GM18868 (cell line): ENCODE data around the gene ACE.

Source experiments
- ATAC-seq: cut with Tn5 transposase; IDR thresholded peaks from one replicate; pipeline ENCODE4 v1.9.1; 2021; ENCODE audit warnings: mild to moderate bottlenecking, moderate library complexity; ENCODE audit not compliant: unreplicated experiment

ACE gene

DNA sequence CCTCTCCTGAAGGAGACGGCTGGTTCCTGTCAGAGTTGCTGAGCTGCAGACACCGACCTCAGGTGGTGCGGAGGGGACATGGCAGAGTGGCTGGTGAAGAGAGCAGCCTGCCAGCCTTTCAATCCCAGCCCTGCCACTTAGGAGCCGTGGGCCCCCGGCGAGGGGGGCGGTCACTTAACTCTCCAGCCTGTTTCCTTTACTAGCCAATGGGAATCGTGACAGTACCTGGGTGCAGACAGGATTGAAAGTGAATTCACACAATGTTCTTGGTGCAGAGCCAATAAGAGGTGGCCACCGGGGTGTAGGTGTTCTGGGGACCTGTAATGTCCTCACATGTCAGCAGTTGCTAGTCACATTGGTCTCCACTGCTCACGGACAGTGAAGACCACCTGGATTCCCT, 13.5 kb downstream of the ACE start:
- no peak for ATAC-seq

DNA sequence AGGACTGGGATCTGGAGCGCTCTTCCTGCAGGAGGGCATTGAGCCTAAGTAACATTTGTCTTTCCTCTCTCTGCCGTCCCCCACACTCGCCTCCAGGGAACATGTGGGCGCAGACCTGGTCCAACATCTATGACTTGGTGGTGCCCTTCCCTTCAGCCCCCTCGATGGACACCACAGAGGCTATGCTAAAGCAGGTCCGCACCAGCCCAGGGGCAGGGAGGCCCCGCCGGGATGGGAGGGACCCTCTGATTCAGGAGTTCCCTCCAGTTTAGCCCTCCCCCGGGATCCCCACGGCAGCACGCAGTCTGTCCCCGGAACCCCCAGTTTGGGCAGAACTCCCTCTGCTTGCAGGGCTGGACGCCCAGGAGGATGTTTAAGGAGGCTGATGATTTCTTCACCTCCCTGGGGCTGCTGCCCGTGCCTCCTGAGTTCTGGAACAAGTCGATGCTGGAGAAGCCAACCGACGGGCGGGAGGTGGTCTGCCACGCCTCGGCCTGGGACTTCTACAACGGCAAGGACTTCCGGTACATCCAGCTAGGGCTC, 14.1 kb downstream of the ACE start:
- no peak for ATAC-seq

DNA sequence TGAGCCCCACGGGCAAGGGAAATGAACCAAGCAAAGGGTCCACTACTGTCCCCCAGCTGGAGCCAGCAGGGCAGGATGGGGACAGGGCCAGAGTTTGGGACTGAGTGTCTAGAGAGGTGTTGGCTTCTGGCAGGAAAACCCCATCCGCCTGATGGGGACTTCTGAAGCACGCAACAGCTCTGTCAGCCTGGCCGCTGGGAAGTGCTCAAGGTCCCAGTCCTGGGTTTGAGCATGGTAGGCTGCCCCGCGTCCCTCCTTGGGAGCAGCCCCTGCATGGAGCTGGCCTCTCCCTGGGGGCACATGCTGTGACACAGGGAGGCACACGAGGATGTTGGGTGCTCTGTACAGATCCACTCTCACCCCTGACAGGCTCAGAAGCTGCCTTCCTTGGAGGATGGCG, 14.6 kb downstream of the ACE start:
- ATAC-seq: no peak

DNA sequence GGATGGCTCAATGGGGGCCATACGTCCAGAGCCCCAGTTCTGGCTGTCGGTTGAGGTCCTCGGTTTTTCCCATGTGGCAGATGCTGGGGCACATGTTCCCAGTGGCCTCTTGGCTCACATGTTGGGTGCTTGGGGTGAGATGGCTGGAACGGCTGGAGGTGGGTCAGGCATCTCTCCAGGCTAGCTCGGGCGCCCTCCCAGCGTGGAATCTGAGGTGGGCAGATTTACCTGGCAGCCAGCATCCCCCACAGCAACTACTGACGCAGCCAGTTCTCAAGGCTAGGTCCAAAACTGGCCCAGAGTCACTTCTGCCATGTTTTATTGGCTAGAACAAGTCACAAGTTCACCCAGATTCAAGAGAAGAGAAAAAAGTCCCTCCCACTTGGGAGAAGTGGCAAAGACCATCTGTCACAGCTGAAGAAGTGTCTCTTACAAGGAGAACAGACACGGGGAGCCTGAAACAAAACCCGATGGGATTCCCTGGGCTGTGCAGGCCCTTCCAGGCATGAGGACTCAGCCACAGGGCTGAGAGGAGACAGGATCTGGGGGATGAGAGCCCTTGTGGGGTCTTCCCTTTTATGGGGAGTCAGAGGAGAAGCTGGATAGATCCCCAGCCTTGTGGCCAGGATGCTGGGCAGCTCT, 15.2 kb downstream of the ACE start:
- no peak for ATAC-seq

DNA sequence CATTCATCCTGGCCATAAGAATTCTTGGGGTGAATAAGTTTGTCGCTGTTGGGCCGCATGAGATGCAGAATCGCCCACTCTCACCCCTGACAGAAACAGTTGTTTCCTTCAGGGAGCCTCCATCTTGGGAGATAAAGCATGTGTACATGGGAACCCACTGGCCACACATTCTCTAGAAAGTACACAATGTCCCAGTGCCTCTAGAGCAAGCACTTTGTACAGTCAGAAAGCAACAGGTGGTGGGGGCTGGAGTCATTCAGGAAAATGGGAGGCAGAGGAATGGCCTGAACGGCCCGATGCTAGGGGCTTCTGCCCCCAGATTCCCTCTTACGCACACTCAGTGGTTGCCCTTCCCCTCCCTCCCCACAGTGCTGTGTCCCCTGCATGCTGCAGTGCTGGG, 16.1 kb downstream of the ACE start:
- ATAC-seq: no peak

DNA sequence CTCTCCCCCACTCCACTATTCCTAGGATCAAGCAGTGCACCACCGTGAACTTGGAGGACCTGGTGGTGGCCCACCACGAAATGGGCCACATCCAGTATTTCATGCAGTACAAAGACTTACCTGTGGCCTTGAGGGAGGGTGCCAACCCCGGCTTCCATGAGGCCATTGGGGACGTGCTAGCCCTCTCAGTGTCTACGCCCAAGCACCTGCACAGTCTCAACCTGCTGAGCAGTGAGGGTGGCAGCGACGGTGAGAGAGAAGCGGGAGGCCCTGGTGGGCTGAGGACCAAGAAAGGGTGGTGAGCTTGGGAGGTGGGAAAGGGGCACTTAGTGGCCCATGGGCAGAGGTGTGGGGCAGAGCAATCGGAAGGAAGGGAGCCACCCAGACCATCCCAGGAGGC, 16.6 kb downstream of the ACE start:
- no peak for ATAC-seq

DNA sequence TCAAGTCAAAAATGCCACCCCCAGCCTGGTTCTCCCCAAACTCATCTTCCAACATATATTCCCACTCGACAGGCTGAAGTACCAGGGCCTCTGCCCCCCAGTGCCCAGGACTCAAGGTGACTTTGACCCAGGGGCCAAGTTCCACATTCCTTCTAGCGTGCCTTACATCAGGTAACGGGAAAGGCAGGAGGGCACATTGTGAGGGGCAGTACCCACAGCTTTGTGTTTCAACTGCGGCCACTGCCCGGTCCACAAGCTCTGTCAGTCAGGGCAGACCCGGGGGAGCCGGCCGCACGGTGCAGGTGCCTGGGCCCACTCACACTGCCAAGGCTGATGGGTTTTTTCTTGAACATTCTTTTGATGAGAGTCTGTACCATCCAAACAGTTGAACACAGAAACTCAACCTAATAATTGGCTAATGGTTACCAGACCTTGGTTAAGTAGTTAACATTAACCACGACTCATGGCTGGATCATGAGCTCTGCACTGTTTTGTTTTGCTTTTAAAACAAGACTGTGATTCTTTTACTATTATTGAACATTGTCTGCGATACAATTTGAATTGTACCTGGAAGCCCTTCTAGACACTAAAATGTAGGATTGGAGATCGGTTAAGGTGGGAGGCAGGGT, 17.6 kb downstream of the ACE start:
- ATAC-seq: no peak

DNA sequence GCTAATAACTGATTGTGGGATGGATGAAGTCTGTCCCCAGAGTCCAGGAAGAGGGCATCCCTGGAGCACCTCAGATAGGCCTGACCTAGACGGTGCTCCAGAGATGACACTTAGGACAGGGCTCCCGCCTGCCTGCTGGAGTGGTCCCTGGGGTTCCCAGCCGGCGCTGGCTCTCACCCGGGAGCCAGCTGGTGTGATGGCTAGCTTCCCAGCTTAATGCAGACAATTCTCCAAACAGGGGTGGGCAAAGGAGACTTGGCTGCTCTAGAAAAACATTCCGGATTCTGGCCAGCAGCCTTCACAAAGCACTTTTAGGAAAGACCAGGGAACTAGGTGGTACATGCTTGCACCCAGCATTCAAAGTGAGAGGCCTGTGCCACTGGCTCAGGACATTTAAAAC, 18.6 kb downstream of the ACE start:
- no peak for ATAC-seq

DNA sequence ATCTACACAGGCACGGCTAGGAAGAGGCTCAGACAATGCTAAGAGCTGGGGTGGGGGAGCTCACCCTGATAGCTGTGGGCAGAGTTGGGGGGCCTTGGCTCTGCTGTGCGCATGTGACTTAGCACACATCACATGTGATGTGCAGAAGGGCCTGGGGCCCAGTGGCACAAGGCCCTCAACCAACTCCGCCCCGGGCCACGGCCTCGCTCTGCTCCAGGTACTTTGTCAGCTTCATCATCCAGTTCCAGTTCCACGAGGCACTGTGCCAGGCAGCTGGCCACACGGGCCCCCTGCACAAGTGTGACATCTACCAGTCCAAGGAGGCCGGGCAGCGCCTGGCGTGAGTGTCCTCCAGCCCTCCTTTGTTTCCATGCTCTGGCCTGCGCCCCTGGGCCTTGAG, 19.3 kb downstream of the ACE start:
- ATAC-seq: no peak

DNA sequence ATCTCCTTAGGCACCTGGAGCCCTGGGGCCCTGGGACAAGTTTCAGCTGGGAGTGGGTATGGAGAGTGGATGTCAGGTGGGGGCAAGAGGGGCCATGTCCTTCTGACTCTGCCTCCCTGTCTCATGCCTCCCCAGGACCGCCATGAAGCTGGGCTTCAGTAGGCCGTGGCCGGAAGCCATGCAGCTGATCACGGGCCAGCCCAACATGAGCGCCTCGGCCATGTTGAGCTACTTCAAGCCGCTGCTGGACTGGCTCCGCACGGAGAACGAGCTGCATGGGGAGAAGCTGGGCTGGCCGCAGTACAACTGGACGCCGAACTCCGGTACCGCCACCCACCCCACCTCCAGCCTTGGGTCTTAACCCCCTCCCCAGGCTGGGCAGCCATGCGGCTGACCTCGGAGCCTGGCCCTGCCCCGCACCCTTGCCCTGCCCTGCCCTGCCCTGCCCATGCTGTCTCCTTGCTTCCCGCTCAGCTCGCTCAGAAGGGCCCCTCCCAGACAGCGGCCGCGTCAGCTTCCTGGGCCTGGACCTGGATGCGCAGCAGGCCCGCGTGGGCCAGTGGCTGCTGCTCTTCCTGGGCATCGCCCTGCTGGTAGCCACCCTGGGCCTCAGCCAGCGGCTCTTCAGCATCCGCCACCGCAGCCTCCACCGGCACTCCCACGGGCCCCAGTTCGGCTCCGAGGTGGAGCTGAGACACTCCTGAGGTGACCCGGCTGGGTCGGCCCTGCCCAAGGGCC, 20.0 kb downstream of the ACE start:
- no peak for ATAC-seq

DNA sequence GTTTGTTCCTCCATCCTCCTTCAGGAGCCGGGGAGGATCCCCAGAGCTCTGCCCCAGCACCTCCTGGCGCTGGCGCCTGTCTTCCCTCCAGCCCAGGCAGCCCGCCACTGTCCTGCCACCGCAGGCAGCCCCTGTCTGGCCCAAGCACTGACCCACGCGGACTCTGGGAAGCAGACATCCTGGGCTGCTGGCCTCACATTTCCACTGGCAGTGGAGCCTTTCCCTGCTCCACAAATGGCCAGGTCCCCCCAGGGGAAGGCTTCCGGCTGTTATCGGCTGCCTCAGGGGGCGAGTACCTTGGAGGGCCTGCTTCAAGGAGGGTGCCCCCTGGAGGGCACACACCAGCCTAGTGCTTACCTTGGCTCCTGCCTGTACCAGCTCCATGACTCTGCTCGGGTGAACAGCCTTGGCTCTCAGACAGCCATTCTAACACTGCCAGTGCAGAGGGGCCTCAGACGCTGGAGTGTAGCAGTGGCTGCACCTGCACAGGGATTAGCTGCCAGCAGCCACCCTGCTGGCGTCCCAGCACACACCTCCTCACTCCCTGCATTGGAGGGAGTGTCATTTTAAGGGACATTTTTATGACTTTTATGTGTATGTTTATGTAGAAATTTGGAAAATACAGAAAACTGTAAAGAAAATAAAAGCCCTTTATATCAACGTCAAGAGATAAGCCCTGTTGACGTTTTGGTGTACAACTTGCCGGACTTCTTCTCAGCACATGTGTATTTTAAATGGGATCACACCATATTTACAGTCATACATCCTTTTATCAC, 21.0 kb downstream of the ACE start:
- no peak for ATAC-seq

DNA sequence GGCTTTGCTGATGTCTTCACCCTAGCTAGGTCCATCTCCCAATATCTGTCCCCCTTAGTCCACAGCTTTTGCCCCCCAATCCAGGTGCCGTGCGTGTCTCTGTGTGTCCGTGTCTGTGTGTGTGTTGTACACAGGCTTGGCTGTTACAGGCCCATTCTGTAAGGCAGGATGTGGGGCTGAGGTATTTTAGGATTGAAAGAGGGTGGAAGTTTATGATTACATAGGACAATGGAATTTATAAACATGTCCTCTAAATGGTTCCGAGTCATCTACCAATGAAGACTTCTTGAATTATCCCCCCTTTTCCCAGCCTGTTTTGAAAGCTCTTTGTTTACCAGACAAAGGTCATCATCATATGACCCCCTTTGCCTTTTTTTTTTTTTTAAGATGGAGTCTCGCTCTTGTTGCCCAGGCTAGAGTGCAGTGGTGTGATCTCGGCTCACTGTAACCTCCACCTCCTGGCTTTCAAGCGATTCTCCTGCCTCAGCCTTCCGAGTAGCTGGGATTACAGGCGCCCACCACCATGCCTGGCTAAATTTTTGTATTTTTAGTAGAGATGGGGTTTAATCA, 21.9 kb downstream of the ACE start:
- ATAC-seq: no peak

DNA sequence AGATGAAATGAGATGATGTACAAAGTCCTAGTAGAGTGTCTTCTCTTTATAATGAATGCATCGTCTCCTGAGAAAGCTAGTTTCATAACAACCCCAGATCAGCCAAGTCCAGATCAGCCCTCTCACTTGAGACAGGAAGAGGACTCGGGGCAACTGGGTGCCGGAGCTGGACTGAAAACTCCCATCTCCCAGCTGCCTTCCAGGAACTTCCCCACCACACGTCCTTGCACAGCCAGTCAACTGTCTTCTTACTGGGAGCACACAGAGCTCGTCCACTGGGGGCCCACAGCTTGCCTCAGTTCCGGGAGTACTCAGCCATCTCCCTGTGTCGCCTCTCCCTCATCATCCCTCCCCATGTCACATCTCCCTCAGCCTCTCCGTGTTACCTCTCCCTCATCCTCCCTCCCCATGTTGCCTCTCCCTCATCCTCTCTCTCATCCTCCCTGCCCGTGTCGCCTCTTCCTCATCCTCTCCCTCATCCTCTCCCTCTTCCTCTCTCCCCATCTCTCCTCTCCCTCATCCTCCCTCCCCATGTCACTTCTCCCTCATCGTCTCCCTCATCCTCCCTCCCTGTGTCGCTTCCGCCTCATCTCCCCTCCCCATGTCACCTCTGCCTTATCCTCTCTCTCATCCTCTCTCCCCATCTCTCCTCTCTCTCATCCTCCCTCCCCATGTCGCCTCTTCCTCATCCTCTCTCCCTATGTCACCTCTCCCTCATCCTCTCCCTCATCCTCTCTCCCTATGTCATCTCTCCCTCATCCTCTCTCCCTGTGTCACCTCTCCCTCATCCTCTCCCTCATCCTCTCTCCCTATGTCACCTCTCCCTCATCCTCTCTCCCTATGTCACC, 23.9 kb downstream of the ACE start:
- no peak for ATAC-seq

DNA sequence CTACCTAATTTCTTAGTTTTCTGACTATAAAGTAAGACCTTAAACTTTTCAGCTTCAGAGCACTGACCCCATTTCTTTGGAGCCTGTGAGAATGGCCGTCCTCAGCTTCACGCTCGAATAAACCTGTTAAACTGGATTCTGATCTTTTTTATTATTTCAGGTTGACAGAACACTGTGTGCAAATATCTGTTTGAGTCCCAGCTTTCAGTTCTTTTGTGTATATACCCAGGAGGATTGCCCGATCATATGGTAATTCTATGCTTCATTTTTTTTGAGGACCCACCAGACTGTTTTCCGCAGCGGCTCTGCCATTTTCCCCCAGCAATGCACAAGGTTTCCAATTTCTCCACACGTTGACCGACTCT, 26.5 kb downstream of the ACE start:
- no peak for ATAC-seq

DNA sequence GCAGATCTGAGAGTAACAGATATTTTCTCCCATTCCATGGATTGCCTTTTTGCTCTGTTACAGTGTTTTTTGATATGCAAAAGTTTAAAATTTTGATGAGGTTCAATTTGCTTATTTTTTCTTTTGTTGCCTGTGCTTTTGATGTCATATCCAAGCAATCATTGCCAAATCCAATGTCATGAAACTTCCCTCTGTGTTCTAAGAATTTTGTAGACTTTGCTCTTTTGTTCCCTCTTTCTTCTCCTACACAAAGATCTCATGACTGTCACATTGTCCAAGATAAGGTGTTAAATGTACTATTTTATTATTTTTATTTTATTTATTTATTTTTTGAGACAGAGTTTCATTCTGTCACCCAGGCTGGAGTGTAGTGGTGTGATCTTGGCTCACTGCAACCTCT, 27.4 kb downstream of the ACE start:
- no peak for ATAC-seq

DNA sequence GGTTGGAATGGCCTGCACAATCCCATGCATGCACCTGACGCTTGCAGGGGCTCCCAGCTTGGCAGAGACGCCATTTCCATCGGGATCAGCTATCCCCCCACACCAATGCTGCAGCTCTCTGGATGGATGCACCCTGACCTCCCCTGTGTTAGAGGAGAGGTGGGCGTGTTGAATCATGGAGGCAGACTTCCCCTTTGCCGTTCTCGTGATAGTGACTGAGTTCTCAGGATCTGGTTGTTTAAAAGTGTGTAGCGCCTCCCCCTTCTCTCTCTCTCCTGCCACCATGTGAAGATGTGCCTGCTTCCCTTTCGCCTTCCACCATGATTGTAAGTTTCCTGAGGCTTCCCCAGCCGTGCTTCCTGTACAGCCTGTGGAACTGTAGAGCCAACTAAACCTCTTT, 28.5 kb downstream of the ACE start:
- no peak for ATAC-seq

DNA sequence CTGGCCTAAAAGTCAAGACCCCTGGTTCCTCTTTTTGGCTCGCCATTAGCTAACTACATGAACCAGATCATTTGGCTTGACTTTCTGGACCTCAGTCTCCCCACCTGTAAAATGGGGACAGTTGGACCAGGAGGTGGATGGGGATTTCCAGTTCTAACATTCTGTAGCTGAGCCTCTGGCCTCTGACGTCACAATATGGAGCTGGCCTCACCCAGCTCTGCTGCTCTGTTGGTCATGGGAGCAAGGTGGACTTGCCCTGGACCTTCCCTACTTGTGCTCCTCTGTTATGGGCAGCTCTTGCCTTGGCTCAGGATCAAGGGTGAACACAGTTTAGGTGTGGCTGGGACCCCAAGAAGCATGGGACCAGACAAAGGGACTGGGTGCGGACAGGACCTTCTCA, 29.8 kb downstream of the ACE start:
- ATAC-seq: no peak

DNA sequence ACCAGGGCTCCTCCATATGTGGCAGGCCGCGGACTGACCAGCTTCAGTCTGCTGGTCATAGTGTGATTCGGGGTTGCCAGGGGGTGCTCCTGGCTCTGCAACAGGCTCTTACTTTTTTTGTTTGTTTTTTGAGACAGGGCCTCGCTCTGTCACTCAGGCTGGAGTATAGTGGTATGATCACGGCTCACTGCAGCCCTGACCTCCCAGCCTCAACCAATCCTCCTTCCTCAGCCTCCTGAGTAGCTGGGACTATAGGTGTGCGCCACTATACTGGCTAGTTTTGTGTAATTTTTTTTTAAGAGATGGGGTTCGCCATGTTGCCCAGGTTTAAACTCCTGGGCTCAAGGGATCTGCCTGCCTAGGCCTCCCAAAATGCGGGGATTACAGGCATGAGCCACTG, 34.5 kb downstream of the ACE start:
- no peak for ATAC-seq

DNA sequence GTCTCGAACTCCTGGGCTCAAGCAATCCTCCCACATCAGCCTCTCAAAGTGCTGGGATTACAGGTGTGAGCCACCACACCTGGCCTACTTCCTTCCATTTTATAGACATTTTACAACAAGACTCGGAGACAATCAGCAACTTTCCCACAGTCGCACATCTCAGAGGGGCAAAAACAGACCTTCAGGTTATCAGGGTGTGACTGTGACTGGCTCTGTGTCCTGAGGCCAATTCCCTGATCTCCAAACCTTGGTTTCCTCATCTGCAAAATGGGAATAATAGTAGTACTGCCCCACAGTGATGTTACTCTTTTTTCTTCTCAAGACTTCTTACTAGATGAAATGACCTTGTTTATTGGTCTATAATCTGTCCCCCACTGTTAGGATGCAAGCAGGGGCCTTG, 35.5 kb downstream of the ACE start:
- no peak for ATAC-seq

DNA sequence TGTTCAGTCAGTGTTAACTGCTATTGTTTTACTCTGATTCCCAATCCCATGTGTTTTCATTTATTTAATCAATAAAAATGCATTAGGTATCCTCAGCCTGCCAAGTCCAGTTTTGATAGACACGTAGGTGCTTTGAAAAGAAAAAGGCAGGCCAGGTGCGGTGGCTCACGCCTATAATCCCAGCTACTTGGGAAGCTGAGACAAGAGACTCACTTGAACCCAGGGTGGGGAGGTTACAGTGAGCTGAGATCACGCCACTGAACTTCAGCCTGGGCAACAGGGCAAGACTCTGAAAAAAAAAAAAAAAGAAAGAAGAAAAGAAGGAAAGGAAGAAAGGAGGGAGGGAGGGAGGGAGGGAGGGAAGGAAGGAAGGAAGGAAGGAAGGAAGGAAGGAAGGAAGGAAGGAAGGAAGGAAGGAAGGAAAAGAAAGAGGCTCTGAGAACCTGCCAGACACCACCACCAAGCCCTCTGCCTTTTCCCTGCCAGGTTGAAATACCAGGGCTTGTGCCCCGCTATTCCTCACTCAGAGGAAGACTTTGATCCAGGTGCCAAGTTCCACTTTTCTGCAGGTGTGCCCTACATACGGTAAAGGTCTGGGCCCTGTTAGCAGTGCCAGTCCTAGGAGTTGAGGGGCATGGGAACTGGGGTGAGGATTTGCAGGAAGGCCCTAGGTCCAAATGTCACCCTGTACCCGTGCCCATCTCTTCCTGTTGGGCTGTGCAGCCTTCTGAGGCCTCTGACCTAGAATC, 36.2 kb downstream of the ACE start:
- no peak for ATAC-seq
